Mesothelial cell of epicardium (in vitro differentiated cells): Measurements from ENCODE around the gene CEP112. TPM values are rescaled to one million over a fixed set of nuclear protein-coding genes. Genes with fewer than 3 reads are reported as not detected.
A peak's percentile ranks its signal among the peaks of the same experiment; 100 is the strongest.

ENCODE experiments used
- DNase-seq, 2 experiments: peaks; one replicate each; pipeline ENCODE4 v3.0.0; 2021; ENCODE audit warnings: low spot score in 2 of 2; ENCODE audit not compliant: unreplicated experiment in 2 of 2
- H3K27ac Mint-ChIP-seq: 2 replicates; pipeline ENCODE4 v1.8.0; 2021; ENCODE audit warnings: mixed read lengths
- H3K27me3 Mint-ChIP-seq: 2 replicates; pipeline ENCODE4 v1.8.0; 2021; ENCODE audit warnings: low read depth, mixed read lengths
- H3K36me3 Mint-ChIP-seq: 2 replicates; pipeline ENCODE4 v1.8.0; 2021; ENCODE audit warnings: mixed read lengths
- H3K4me1 Mint-ChIP-seq: 2 replicates; pipeline ENCODE4 v1.8.0; 2021; ENCODE audit warnings: mixed read lengths
- H3K4me3 Mint-ChIP-seq: 2 replicates; pipeline ENCODE4 v1.8.0; 2021; ENCODE audit warnings: mild to moderate bottlenecking, moderate library complexity, mixed read lengths
- H3K9me3 Mint-ChIP-seq: 2 replicates; pipeline ENCODE4 v1.8.0; 2021; ENCODE audit warnings: mixed read lengths
- CTCF ChIP-seq: fragments of 200-600 bp; sonication (generic); IDR thresholded peaks from one replicate; pipeline ENCODE4 v1.5.0; 2021; ENCODE audit warnings: antibody characterized with exemption; ENCODE audit not compliant: unreplicated experiment
- total RNA-seq: library from RNA; stranded (reverse); gene quantifications from 3 replicates; pipeline ENCODE4 v1.2.1, GENCODE V29; 2021

The CEP112 gene
- total RNA-seq, 1 donor from 2014 or later: 24.0 TPM

- Mint-ChIP-seq H3K36me3 (no peaks in the 10 kb centered on the region), H3K9me3 (peaks cover 6% of the 10 kb centered on the region), H3K27me3 (no peaks in the 10 kb centered on the region), H3K27ac (no peak overlapping the region), H3K4me1 (peaks cover 56% of the 10 kb centered on the region), H3K4me3 (no peak overlapping the region)
- DNase-seq: no peak
- no peak for TF ChIP-seq CTCF
Measured at GRCh38 chr17:65753348-65753747, 438.6 kb downstream of the CEP112 start.

- no peak for TF ChIP-seq CTCF
- Mint-ChIP-seq H3K27me3 (no peaks in the 10 kb centered on the region), H3K36me3 (no peaks in the 10 kb centered on the region), H3K9me3 (peaks cover 6% of the 10 kb centered on the region), H3K4me1 (peaks cover 61% of the 10 kb centered on the region), H3K4me3 (peak overlapping the region; percentile 0), H3K27ac (peak overlapping the region; percentile 96)
- DNase-seq: no peak
Measured at GRCh38 chr17:65751263-65751662, 440.7 kb downstream of the CEP112 start.

GRCh38 chr17:65750631-65751115, 441.3 kb downstream of the CEP112 start:
- TF ChIP-seq CTCF: no peak
- peaks cover 61% of the 10 kb centered on the region for H3K4me1 Mint-ChIP-seq

GRCh38 chr17:65750166-65750565, 441.8 kb downstream of the CEP112 start:
- Mint-ChIP-seq H3K36me3 (no peaks in the 10 kb centered on the region), H3K4me1 (peaks cover 64% of the 10 kb centered on the region), H3K27ac (peak overlapping the region; percentile 96), H3K4me3 (no peak overlapping the region), H3K9me3 (no peaks in the 10 kb centered on the region), H3K27me3 (no peaks in the 10 kb centered on the region)
- TF ChIP-seq CTCF: no peak
- DNase-seq: no peak

More at GRCh38 chr17:65750631-65751115, 441.3 kb downstream of the CEP112 start:
- H3K27me3 Mint-ChIP-seq: no peaks in the 10 kb centered on the region
- peak; percentile 26 to 73 for DNase-seq
- H3K9me3 Mint-ChIP-seq: peaks cover 5% of the 10 kb centered on the region
- peak overlapping the region; percentile 96 for H3K27ac Mint-ChIP-seq
- peak overlapping the region; percentile 22 for H3K4me3 Mint-ChIP-seq
- no peaks in the 10 kb centered on the region for H3K36me3 Mint-ChIP-seq

- Mint-ChIP-seq H3K36me3 (no peaks in the 10 kb centered on the region), H3K27ac (no peak overlapping the region), H3K4me3 (no peak overlapping the region), H3K9me3 (no peaks in the 10 kb centered on the region), H3K27me3 (no peaks in the 10 kb centered on the region), H3K4me1 (peaks cover 65% of the 10 kb centered on the region)
- DNase-seq: no peak
- no peak for TF ChIP-seq CTCF
Measured at GRCh38 chr17:65749479-65749878, 442.5 kb downstream of the CEP112 start.

GRCh38 chr17:65745241-65745640, 446.7 kb downstream of the CEP112 start:
- DNase-seq: no peak
- Mint-ChIP-seq H3K4me1 (peaks cover 45% of the 10 kb centered on the region), H3K27me3 (no peaks in the 10 kb centered on the region), H3K4me3 (no peak overlapping the region), H3K9me3 (no peaks in the 10 kb centered on the region), H3K36me3 (no peaks in the 10 kb centered on the region), H3K27ac (peak overlapping the region; percentile 62)
- TF ChIP-seq CTCF: no peak
